Non-pigmented ciliary epithelial cell (primary cell): ENCODE measurements around the gene EIF2S2.
A peak's percentile ranks its signal among the peaks of the same experiment; 100 is the strongest.

Experiments used
- DNase-seq: peaks from one replicate; pipeline ENCODE4 v3.0.0-alpha.2; 2010; ENCODE audit warnings: low read depth

EIF2S2 gene

GRCh38 chr20:34088305-34089174 lies 23.5 kb downstream of the EIF2S2 start:
- DNase-seq: no peak

- DNase-seq: no peak
Measured at GRCh38 chr20:34085544-34086040, 26.5 kb downstream of the EIF2S2 start.

GRCh38 chr20:34084227-34084923 lies 27.7 kb downstream of the EIF2S2 start:
- no peak for DNase-seq

GRCh38 chr20:34083781-34084180 lies 28.3 kb downstream of the EIF2S2 start:
- DNase-seq: no peak

GRCh38 chr20:34083137-34083536 lies 28.9 kb downstream of the EIF2S2 start:
- peak; percentile 65 for DNase-seq

- DNase-seq: no peak
Measured at GRCh38 chr20:34082232-34082887, 29.7 kb downstream of the EIF2S2 start.

GRCh38 chr20:34079818-34080217 lies 32.2 kb downstream of the EIF2S2 start:
- DNase-seq: no peak

- DNase-seq: no peak
Measured at GRCh38 chr20:34078540-34078939, 33.5 kb downstream of the EIF2S2 start.

- no peak for DNase-seq
Measured at GRCh38 chr20:34076952-34077351, 35.1 kb downstream of the EIF2S2 start.

GRCh38 chr20:34075647-34076046 lies 36.4 kb downstream of the EIF2S2 start:
- no peak for DNase-seq

GRCh38 chr20:34074101-34074760 lies 37.8 kb downstream of the EIF2S2 start:
- no peak for DNase-seq

- DNase-seq: no peak
Measured at GRCh38 chr20:34072778-34073177, 39.3 kb downstream of the EIF2S2 start.

- DNase-seq: no peak
Measured at GRCh38 chr20:34072076-34072475, 40.0 kb downstream of the EIF2S2 start.

GRCh38 chr20:34070859-34071258 lies 41.2 kb downstream of the EIF2S2 start:
- no peak for DNase-seq

GRCh38 chr20:34070079-34070439 lies 42.0 kb downstream of the EIF2S2 start:
- no peak for DNase-seq

- DNase-seq: peak; percentile 51
Measured at GRCh38 chr20:34069341-34070078, 42.5 kb downstream of the EIF2S2 start.

- DNase-seq: no peak
Measured at GRCh38 chr20:34068001-34068400, 44.0 kb downstream of the EIF2S2 start.

GRCh38 chr20:34066476-34067090 lies 45.5 kb downstream of the EIF2S2 start:
- no peak for DNase-seq

GRCh38 chr20:34065260-34065659 lies 46.8 kb downstream of the EIF2S2 start:
- peak; percentile 34 for DNase-seq

- no peak for DNase-seq
Measured at GRCh38 chr20:34064286-34064685, 47.8 kb downstream of the EIF2S2 start.
